Endothelial cell of umbilical vein (primary cell): ENCODE data around the gene AGAP2. TPM values are rescaled to one million over a fixed set of nuclear protein-coding genes. Genes with fewer than 3 reads are reported as not detected.

Experiments
- BruUV-seq: library from RNA; stranded (reverse); fragments of 400-500 nt; replicated peaks from 2 replicates; lab custom pipeline; 2021; lab: Mats Ljungman, UMichigan
- CTCF ChIA-PET: fragments of 300-600, 350-600 bp; sonication (Branson Sonifier 250); formaldehyde crosslinking; loops from one replicate; lab custom pipeline; 2021; ENCODE audit warnings: antibody characterized with exemption, inconsistent platforms; lab: Charles Lee
- POLR2A ChIA-PET: fragments of 300-600, 350-600 bp; sonication (Branson Sonifier 250); formaldehyde crosslinking; loops from one replicate; lab custom pipeline; 2021; ENCODE audit warnings: antibody characterized with exemption, inconsistent platforms; lab: Charles Lee
- DNase-seq: peaks from one replicate; pipeline ENCODE4 v3.0.0-alpha.2; 2011; ENCODE audit warnings: low read depth, low spot score
- FAIRE-seq: peaks from 2 replicates; lab custom pipeline; 2011; peaks lifted over from hg19 to GRCh38; lab: Jason Lieb, UNC
- H2AFZ ChIP-seq: 2 replicates; pipeline ENCODE4 v1.6.0; 2012; ENCODE audit warnings: low read depth, low read length, control low read depth, inconsistent platforms
- H3K27ac ChIP-seq: 2 replicates; pipeline ENCODE4 v1.5.1; 2011; ENCODE audit warnings: low read depth, mild to moderate bottlenecking, control low read depth, low read length, moderate library complexity; ENCODE audit not compliant: insufficient read depth
- H3K27me3 ChIP-seq, 2 experiments: 2 replicates each; pipeline versions ENCODE4 v1.6.0 to v1.6.1; 2011; ENCODE audit warnings: low read length in 2 of 2, mixed read lengths in 1 of 2; ENCODE audit not compliant: control insufficient read depth in 2 of 2, insufficient read depth in 2 of 2
- H3K36me3 ChIP-seq, 2 experiments: 2 replicates in 1 of 2; 3 replicates in 1 of 2; pipeline ENCODE4 v1.5.1; 2011; ENCODE audit warnings: low read length in 2 of 2, mild to moderate bottlenecking in 1 of 2, moderate library complexity in 1 of 2; ENCODE audit not compliant: control insufficient read depth in 2 of 2, insufficient read depth in 2 of 2; ENCODE audit errors: extremely low read depth in 1 of 2
- H3K4me1 ChIP-seq: 3 replicates; pipeline ENCODE4 v1.5.1; 2011; ENCODE audit warnings: mild to moderate bottlenecking, low read length; ENCODE audit not compliant: control insufficient read depth, insufficient read depth; ENCODE audit errors: extremely low read depth
- H3K4me2 ChIP-seq: 2 replicates; pipeline ENCODE4 v1.6.1; 2011; ENCODE audit warnings: low read length, control low read depth, mixed read lengths; ENCODE audit not compliant: insufficient read depth
- H3K4me3 ChIP-seq, 3 experiments: fragments of 200-600 bp in 1 of 3; sonication (generic), shearing (Covaris generic) in 1 of 3; replicated peaks in 1 of 3; 2 replicates each; pipeline ENCODE4 v1.5.1; 2011 to 2016; ENCODE audit warnings: control low read depth in 3 of 3, low read length in 3 of 3, mild to moderate bottlenecking in 2 of 3, inconsistent platforms in 1 of 3, low read depth in 1 of 3, moderate library complexity in 1 of 3; ENCODE audit not compliant: insufficient read depth in 1 of 3
- H3K79me2 ChIP-seq: 2 replicates; pipeline ENCODE4 v1.6.0; 2012; ENCODE audit warnings: low read length, inconsistent platforms; ENCODE audit not compliant: control insufficient read depth, insufficient read depth
- H3K9ac ChIP-seq: replicated peaks from 2 replicates; pipeline ENCODE3; 2011; ENCODE audit warnings: low read length, control low read depth; ENCODE audit not compliant: insufficient read depth; ENCODE audit errors: extremely low read depth
- H3K9me1 ChIP-seq: replicated peaks from 3 replicates; pipeline ENCODE4 v1.6.0; 2011; ENCODE audit warnings: mild to moderate bottlenecking, low read length; ENCODE audit not compliant: control insufficient read depth, insufficient read depth; ENCODE audit errors: extremely low read depth
- H3K9me3 ChIP-seq: replicated peaks from 2 replicates; pipeline ENCODE4 v1.5.1; 2012; ENCODE audit warnings: low read length, inconsistent platforms; ENCODE audit not compliant: control insufficient read depth, insufficient read depth
- H4K20me1 ChIP-seq: replicated peaks from 2 replicates; pipeline ENCODE3; 2011; ENCODE audit warnings: mild to moderate bottlenecking, low read length; ENCODE audit not compliant: control insufficient read depth, insufficient read depth; ENCODE audit errors: extremely low read depth
- EZH2 ChIP-seq: IDR thresholded peaks from 2 replicates; pipeline ENCODE4 v1.6.1; 2012; ENCODE audit warnings: borderline replicate concordance, low read depth, mild to moderate bottlenecking, moderate library complexity, low read length, inconsistent platforms; ENCODE audit not compliant: severe bottlenecking
- FOS ChIP-seq: IDR thresholded peaks from 2 replicates; pipeline ENCODE4 v1.6.1; 2011; ENCODE audit warnings: mild to moderate bottlenecking, low read length, moderate library complexity, borderline replicate concordance; ENCODE audit not compliant: insufficient read depth
- GATA2 ChIP-seq: IDR thresholded peaks from 2 replicates; pipeline ENCODE4 v1.7.0; 2011; ENCODE audit warnings: low read depth, mild to moderate bottlenecking, moderate library complexity, mixed read lengths, low read length; ENCODE audit not compliant: insufficient read length, insufficient read depth
- JUN ChIP-seq: IDR thresholded peaks from 2 replicates; pipeline ENCODE4 v1.6.1; 2011; ENCODE audit warnings: borderline replicate concordance, low read depth; ENCODE audit not compliant: insufficient read length, insufficient read depth
- MYC ChIP-seq: IDR thresholded peaks from one replicate; pipeline ENCODE4 v1.6.1; 2011; ENCODE audit warnings: mild to moderate bottlenecking, low read depth, low read length
- POLR2A ChIP-seq: IDR thresholded peaks from 2 replicates; pipeline ENCODE4 v1.6.1; 2012; ENCODE audit warnings: low read depth, mild to moderate bottlenecking, control low read depth, low read length
- POLR2AphosphoS5 ChIP-seq: IDR thresholded peaks from 2 replicates; pipeline ENCODE4 v1.6.1; 2012; ENCODE audit warnings: low read depth, mild to moderate bottlenecking, control low read depth, low read length, moderate library complexity; ENCODE audit not compliant: insufficient read depth
- dilution Hi-C: fragments of 300-500 bp; cut with MboI; formaldehyde crosslinking; loops from one replicate; pipeline ENCODE4 v1.15.0; 2019; ENCODE audit warnings: low sequenced_read_pairs; ENCODE audit not compliant: extremely low pct_ligation_motif_present
- intact Hi-C: fragments of 100-400 bp; cut with micrococcal nuclease; formaldehyde crosslinking; loops from one replicate; pipeline ENCODE4 v1.10.0; 2022
- polyA plus RNA-seq, 4 experiments: library from polyadenylated mRNA; depleted of rRNA in 3 of 4; stranded (reverse) in 3 of 4; unstranded in 1 of 4; fragments of >200 nt; gene quantifications; 2 replicates each; pipeline versions ENCODE4 v1.2.1 to v1.2.3, GENCODE V29; 2011 to 2012; ENCODE audit warnings: missing spikeins in 1 of 4
- total RNA-seq: library from RNA; stranded (reverse); gene quantifications from 2 replicates; pipeline ENCODE4 v1.2.3, GENCODE V29; 2021
- TF ChIP-seq, protein P1 (sequence below), 2 donors: IDR thresholded peaks; 1 replicate in 1 of 2; 2 replicates in 1 of 2; pipeline ENCODE4 v1.5.1; 2011; ENCODE audit warnings: low read length in 2 of 2, mild to moderate bottlenecking in 2 of 2, moderate library complexity in 2 of 2, control low read depth in 1 of 2, inconsistent platforms in 1 of 2, low read depth in 1 of 2; ENCODE audit not compliant: insufficient read depth in 1 of 2; ENCODE audit errors: extremely low read depth in 1 of 2
- TF ChIP-seq, protein P2 (sequence below): IDR thresholded peaks from 2 replicates; pipeline ENCODE4 v1.6.1; 2011; ENCODE audit not compliant: insufficient read depth, insufficient read length

Gene AGAP2
- total and polyA plus RNA-seq, 2 donors (not counting 3 experiments of a cell fraction or from before 2014, with no cell fraction given), result 0.04 to 0.24 TPM

DNA sequence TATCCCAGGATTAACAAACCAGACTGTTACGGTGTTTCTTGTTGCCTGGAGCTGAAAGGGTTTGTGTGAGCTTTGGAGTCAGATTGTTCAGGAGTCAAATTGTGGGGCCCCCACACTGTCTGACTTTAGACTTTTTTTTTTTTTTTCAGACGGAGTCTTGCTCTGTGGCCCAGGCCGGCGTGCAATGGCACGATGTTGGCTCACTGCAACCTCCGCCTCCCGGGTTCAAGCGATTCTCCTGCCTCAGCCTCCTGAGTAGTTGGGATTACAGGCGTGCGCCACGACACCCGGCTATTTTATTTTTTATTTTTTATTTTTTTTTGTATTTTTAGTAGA lies 44.9 kb upstream of the AGAP2 start:
- CTCF ChIA-PET, result interaction anchor here (0.8 to 3.2 kb wide), 20 partner anchors 9 to 200 kb away, joined by 3 to 15 read pairs (median 4); partner anchors contain the start of genes CYP27B1, EEF1AKMT3 and METTL1
- no peak overlapping the region for H2AFZ ChIP-seq

More for the DNA sequence above, 44.9 kb upstream of the AGAP2 start:
- DNase-seq, result no peak
- peak overlapping the region; percentile 59 for H3K9ac ChIP-seq
- no peak for FAIRE-seq
- peak overlapping the region; percentile 70 for H3K4me2 ChIP-seq
- BruUV-seq, result no TSS peak
- intact Hi-C loops (loop anchor here (1.0 to 2.0 kb wide), 2 partner anchors 14 to 47 kb away; no protein-coding TSS in a partner anchor), dilution Hi-C loops (no loop called here)
- H3K27me3 ChIP-seq, result no peaks in the 10 kb centered on the region
- no peaks in the 10 kb centered on the region for H3K9me3 ChIP-seq
- no peaks in the 10 kb centered on the region for H4K20me1 ChIP-seq
- H3K4me3 ChIP-seq, result peak overlapping the region; percentile 40 to 63 (median 52)
- POLR2A ChIA-PET, result interaction anchor here (1.0 kb wide), 1 partner anchor 11 kb away, joined by 4 read pairs; the partner anchor contains the start of genes EEF1AKMT3 and METTL1
- peaks cover 8 to 10% of the 10 kb centered on the region in 2 experiments for H3K36me3 ChIP-seq
- H3K4me1 ChIP-seq, result peaks cover 7% of the 10 kb centered on the region
- peak overlapping the region; percentile 1 for H3K27ac ChIP-seq
- H3K9me1 ChIP-seq, result no peaks in the 10 kb centered on the region
- TF ChIP-seq, protein P1, sequence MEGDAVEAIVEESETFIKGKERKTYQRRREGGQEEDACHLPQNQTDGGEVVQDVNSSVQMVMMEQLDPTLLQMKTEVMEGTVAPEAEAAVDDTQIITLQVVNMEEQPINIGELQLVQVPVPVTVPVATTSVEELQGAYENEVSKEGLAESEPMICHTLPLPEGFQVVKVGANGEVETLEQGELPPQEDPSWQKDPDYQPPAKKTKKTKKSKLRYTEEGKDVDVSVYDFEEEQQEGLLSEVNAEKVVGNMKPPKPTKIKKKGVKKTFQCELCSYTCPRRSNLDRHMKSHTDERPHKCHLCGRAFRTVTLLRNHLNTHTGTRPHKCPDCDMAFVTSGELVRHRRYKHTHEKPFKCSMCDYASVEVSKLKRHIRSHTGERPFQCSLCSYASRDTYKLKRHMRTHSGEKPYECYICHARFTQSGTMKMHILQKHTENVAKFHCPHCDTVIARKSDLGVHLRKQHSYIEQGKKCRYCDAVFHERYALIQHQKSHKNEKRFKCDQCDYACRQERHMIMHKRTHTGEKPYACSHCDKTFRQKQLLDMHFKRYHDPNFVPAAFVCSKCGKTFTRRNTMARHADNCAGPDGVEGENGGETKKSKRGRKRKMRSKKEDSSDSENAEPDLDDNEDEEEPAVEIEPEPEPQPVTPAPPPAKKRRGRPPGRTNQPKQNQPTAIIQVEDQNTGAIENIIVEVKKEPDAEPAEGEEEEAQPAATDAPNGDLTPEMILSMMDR (IDR thresholded peaks at IDR 0.05; ENCODE audit: extremely low read depth in 1 of 2, insufficient read depth in 1 of 2, low read depth in 1 of 2, low read length in 2 of 2), result no peak
- TF ChIP-seq EZH2 (no peak), MYC (no peak), POLR2A (no peak), GATA2 (no peak), JUN (no peak), POLR2AphosphoS5 (no peak), FOS (no peak)
- TF ChIP-seq, protein P2, sequence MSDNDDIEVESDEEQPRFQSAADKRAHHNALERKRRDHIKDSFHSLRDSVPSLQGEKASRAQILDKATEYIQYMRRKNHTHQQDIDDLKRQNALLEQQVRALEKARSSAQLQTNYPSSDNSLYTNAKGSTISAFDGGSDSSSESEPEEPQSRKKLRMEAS, result no peak
- peaks cover 14% of the 10 kb centered on the region for H3K79me2 ChIP-seq
